Osteoblast (primary cell): ENCODE measurements around the gene CYP2W1. TPM values are rescaled to one million over a fixed set of nuclear protein-coding genes. Genes with fewer than 3 reads are reported as not detected.

Experiments used
- DNase-seq: peaks from one replicate; pipeline ENCODE4 v3.0.0; 2011; ENCODE audit warnings: low spot score, mixed read lengths; ENCODE audit not compliant: insufficient read length; ENCODE audit errors: missing footprints
- H2AFZ ChIP-seq: 2 replicates; pipeline ENCODE4 v1.6.0; 2011; ENCODE audit warnings: mild to moderate bottlenecking, low read length
- H3K27ac ChIP-seq: 2 replicates; pipeline ENCODE4 v1.5.1; 2011; ENCODE audit warnings: mild to moderate bottlenecking, low read depth, low read length, moderate library complexity
- H3K27me3 ChIP-seq: 2 replicates; pipeline ENCODE4 v1.6.0; 2012; ENCODE audit warnings: mild to moderate bottlenecking, control low read depth, inconsistent platforms, low read length, moderate library complexity; ENCODE audit not compliant: insufficient read depth
- H3K36me3 ChIP-seq: 2 replicates; pipeline ENCODE4 v1.5.1; 2011; ENCODE audit warnings: mild to moderate bottlenecking, low read length, control low read depth, moderate library complexity; ENCODE audit not compliant: insufficient read depth
- H3K4me1 ChIP-seq: 2 replicates; pipeline ENCODE4 v1.5.1; 2011; ENCODE audit warnings: mild to moderate bottlenecking, low read length, control low read depth, moderate library complexity; ENCODE audit not compliant: insufficient read depth
- H3K4me2 ChIP-seq: 2 replicates; pipeline ENCODE4 v1.6.0; 2011; ENCODE audit warnings: mild to moderate bottlenecking, low read length; ENCODE audit not compliant: insufficient read depth
- H3K4me3 ChIP-seq: fragments of 200-600 bp; sonication (generic); 3 replicates; pipeline ENCODE4 v1.5.1; 2012; ENCODE audit warnings: mild to moderate bottlenecking, low read length, inconsistent platforms; ENCODE audit not compliant: insufficient read depth
- H3K79me2 ChIP-seq: 2 replicates; pipeline ENCODE4 v1.6.0; 2012; ENCODE audit warnings: mild to moderate bottlenecking, low read length, control low read depth, inconsistent platforms; ENCODE audit not compliant: insufficient read depth
- H3K9me3 ChIP-seq: 2 replicates; pipeline ENCODE4 v1.5.1; 2011; ENCODE audit warnings: low read depth, low read length, control low read depth
- H4K20me1 ChIP-seq: 2 replicates; pipeline ENCODE4 v1.6.0; 2012; ENCODE audit warnings: mild to moderate bottlenecking, low read length, control low read depth; ENCODE audit not compliant: insufficient read depth
- total RNA-seq: library from RNA; depleted of rRNA; stranded (reverse); fragments of >200 nt; gene quantifications from 2 replicates; pipeline ENCODE4 v1.2.3, GENCODE V29; 2012
- TF ChIP-seq, protein P1 (sequence below): IDR thresholded peaks from 2 replicates; pipeline ENCODE4 v1.5.1; 2011; ENCODE audit warnings: mild to moderate bottlenecking, low read depth, low read length, moderate library complexity; ENCODE audit errors: extremely low read depth

The CYP2W1 gene
- total RNA-seq, 1 donor = not detected

DNA sequence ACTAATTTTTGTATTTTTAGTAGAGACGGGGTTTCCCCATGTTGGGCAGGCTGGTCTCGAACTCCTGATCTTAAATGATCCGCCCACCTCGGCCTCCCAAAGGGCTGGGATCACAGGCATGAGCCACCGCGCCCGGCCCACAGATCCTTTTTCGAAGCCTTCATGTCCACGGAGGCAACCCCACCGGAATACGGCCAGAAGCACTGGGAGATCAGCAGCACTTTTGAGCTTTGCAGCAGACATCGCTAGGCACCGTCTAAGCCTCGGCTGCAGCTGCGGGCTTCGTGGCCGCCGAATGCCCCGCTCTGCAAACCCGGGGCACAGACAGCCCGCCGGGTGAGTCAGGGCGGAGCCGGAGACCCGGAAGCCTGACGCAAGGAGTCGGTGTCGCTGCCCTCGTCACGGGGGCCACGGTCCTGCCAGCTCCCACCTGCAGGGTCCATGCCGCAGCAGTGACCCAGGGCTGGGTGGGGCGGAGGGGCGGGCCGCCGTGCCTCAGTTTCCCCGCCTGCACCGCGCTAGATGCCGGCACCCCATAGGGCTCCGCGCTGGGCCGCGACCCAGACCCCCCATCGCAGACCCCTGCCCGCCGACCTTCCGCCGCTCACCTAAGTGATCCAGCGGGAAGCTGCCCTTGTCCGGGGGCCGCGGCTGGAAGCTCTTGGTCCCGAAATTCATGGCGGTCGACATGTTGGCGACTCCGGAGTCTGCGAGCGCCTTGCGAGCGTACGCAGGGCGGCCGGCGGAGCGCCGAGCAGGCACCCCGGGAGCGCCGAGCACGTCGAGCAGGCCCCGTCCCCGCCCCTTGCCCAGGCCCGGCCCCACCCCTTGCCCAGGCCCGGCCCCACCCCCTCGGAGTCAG is 7.9 kb upstream of the CYP2W1 start, which contains the start of gene COX19:
TSS of gene COX19 (minus strand) at position 730 of the 862 bp plus-strand sequence. CDS start at position 690, 40 bp downstream.
- H3K4me3 ChIP-seq = peak within 1 kb of the TSS; percentile 98
- H4K20me1 ChIP-seq = peaks cover 43% of the 10 kb centered on the region
- H3K4me2 ChIP-seq = peak within 1 kb of the TSS; percentile 97
- peaks cover 27% of the 10 kb centered on the region for H3K36me3 ChIP-seq
- no peaks in the 10 kb centered on the region for H3K9me3 ChIP-seq
- peaks cover 3% of the 10 kb centered on the region for H3K27me3 ChIP-seq
- peak; percentile 99 for DNase-seq
- H2AFZ ChIP-seq = peak within 1 kb of the TSS; percentile 94
- peaks cover 44% of the 10 kb centered on the region for H3K79me2 ChIP-seq
- H3K27ac ChIP-seq = peak within 1 kb of the TSS; percentile 90
- TF ChIP-seq, protein P1, sequence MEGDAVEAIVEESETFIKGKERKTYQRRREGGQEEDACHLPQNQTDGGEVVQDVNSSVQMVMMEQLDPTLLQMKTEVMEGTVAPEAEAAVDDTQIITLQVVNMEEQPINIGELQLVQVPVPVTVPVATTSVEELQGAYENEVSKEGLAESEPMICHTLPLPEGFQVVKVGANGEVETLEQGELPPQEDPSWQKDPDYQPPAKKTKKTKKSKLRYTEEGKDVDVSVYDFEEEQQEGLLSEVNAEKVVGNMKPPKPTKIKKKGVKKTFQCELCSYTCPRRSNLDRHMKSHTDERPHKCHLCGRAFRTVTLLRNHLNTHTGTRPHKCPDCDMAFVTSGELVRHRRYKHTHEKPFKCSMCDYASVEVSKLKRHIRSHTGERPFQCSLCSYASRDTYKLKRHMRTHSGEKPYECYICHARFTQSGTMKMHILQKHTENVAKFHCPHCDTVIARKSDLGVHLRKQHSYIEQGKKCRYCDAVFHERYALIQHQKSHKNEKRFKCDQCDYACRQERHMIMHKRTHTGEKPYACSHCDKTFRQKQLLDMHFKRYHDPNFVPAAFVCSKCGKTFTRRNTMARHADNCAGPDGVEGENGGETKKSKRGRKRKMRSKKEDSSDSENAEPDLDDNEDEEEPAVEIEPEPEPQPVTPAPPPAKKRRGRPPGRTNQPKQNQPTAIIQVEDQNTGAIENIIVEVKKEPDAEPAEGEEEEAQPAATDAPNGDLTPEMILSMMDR = no peak
- peaks cover 18% of the 10 kb centered on the region for H3K4me1 ChIP-seq

DNA sequence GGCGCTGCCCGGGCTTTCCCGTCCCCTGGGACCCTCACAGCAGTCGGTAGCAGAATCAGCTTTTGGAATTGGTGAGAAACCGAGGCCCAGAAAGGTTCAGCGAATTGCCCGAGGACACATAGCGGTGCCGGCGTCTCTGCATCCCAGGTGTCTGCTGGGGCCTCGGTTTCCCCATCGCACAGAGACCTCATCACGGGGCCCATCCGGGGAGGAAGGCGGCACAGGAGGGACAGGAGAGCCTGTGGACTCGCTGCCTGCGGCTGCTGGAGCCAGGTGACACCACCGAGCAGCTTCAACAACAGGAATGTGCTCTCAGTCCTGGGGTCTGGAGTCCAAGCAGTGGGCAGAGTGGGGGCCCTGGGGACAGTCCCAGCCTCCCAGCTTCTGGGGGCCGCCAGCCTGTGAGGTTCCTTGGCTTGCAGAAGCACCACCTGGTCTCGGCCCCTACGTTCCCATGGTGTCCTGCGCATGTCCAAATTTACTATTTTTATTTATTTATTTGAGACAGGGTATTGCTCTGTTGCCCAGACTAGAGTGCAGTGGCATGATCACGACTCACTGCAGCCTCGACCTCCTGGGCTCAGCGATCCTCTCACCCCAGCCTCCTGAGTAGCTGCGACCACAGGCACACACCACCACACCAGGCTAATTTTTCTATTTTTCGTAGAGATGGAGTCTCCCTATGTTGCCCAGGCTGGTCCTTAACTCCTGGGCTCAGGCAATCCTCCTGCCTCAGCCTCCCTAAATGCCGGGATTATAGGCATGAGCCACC is 7.1 kb upstream of the CYP2W1 start:
- TF ChIP-seq, protein P1 = no peak
- peaks cover 39% of the 10 kb centered on the region for H3K79me2 ChIP-seq
- H3K27ac ChIP-seq = no peak overlapping the region
- no peaks in the 10 kb centered on the region for H3K9me3 ChIP-seq
- H3K4me3 ChIP-seq = peak overlapping the region; percentile 98
- H3K27me3 ChIP-seq = peaks cover 3% of the 10 kb centered on the region
- H4K20me1 ChIP-seq = peaks cover 39% of the 10 kb centered on the region
- no peak for DNase-seq
- peak overlapping the region; percentile 94 for H2AFZ ChIP-seq
- H3K4me1 ChIP-seq = peaks cover 18% of the 10 kb centered on the region
- H3K36me3 ChIP-seq = peaks cover 23% of the 10 kb centered on the region
- H3K4me2 ChIP-seq = peak overlapping the region; percentile 86

DNA sequence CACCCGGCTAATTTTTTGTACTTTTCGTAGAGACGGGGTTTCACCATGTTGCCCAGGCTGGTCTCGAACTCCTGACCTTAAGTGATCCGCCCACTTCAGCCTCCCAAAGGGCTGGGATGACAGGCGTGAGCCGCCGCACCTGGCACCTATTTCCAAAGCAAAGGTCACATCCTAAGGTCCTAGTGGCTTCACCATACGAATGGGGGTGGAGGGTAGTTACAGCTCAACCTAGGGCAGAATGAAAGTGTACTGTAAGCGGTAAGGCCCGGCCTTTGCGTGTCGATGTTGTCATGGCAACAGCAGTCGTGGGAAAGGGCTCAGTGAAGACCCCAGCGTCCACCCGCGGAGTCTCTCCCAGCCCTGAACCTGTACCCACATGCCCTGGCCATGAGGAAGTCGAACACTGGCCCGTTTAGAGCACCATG is 6.1 kb upstream of the CYP2W1 start:
- no peak overlapping the region for H3K27ac ChIP-seq
- H3K4me1 ChIP-seq = peaks cover 18% of the 10 kb centered on the region
- no peak overlapping the region for H2AFZ ChIP-seq
- no peaks in the 10 kb centered on the region for H3K9me3 ChIP-seq
- no peak overlapping the region for H3K4me2 ChIP-seq
- H3K4me3 ChIP-seq = no peak overlapping the region
- peaks cover 32% of the 10 kb centered on the region for H3K79me2 ChIP-seq
- no peak for DNase-seq
- H4K20me1 ChIP-seq = peaks cover 33% of the 10 kb centered on the region
- peaks cover 16% of the 10 kb centered on the region for H3K36me3 ChIP-seq
- peaks cover 3% of the 10 kb centered on the region for H3K27me3 ChIP-seq
- TF ChIP-seq, protein P1 = no peak
